ENCODE data around the gene HIF3A. TPM values are rescaled to one million over a fixed set of nuclear protein-coding genes. Genes with fewer than 3 reads are reported as not detected.

Gene HIF3A
- total RNA-seq, 1 experiment from 2014 or later, result 5.2 TPM

GRCh38 chr19:46365561-46365960 lies 68.7 kb downstream of the HIF3A start:
- ChIA-PET POLR2A (no interaction called here), CTCF (no interaction called here)
- no peak for TF ChIP-seq CTCF (IDR thresholded peaks at IDR 0.05; ENCODE audit: insufficient read depth in 1 of 2, low read depth in 1 of 2, low read length in 1 of 2, severe bottlenecking in 1 of 2, unreplicated experiment in 1 of 2)
- Mint-ChIP-seq H3K9me3 (ENCODE audit: unreplicated experiment) (no peaks in the 10 kb centered on the region), H3K27ac (ENCODE audit: unreplicated experiment) (no peak overlapping the region), H3K27me3 (ENCODE audit: insufficient read depth, unreplicated experiment) (no peaks in the 10 kb centered on the region), H3K36me3 (ENCODE audit: insufficient read depth, unreplicated experiment) (peaks cover 53% of the 10 kb centered on the region), H3K4me1 (ENCODE audit: low read depth, unreplicated experiment) (no peaks in the 10 kb centered on the region), H3K4me3 (ENCODE audit: unreplicated experiment) (no peak overlapping the region)
- DNase-seq, result no peak
- no TSS peak for BruUV-seq (replicated peaks)
- Histone ChIP-seq H3K9me3 (no peaks in the 10 kb centered on the region), H3K4me3 (ENCODE audit: low read depth, low read length) (no peak overlapping the region), H3K4me1 (no peaks in the 10 kb centered on the region), H3K36me3 (ENCODE audit: control insufficient read depth, insufficient read depth, low read length) (peaks cover 2% of the 10 kb centered on the region; the same call in 1 of the 2 replicates), H3K27me3 (replicated peaks; ENCODE audit: control insufficient read depth, insufficient read depth, low read length) (no peaks in the 10 kb centered on the region)
- intact Hi-C loops (cut with micrococcal nuclease; ENCODE audit: unreplicated experiment), result no loop called here

GRCh38 chr19:46366620-46367292 lies 69.9 kb downstream of the HIF3A start:
- no peaks in the 10 kb centered on the region for H3K27me3 ChIP-seq (replicated peaks; ENCODE audit: control insufficient read depth, insufficient read depth, low read length)
- no peaks in the 10 kb centered on the region for H3K4me1 Mint-ChIP-seq (ENCODE audit: low read depth, unreplicated experiment)
- ChIA-PET CTCF (interaction anchor here (0.7 kb wide), 1 partner anchor 86 kb away, joined by 4 read pairs; no protein-coding TSS in a partner anchor), POLR2A (no interaction called here)
- no peak for DNase-seq
- H3K36me3 ChIP-seq (ENCODE audit: control insufficient read depth, insufficient read depth, low read length), result peaks cover 2% of the 10 kb centered on the region; the same call in 1 of the 2 replicates
- no peak overlapping the region for H3K4me3 ChIP-seq (ENCODE audit: low read depth, low read length)
- intact Hi-C loops (cut with micrococcal nuclease; ENCODE audit: unreplicated experiment), result no loop called here
- H3K9me3 Mint-ChIP-seq (ENCODE audit: unreplicated experiment), result no peaks in the 10 kb centered on the region
- H3K4me1 ChIP-seq, result no peaks in the 10 kb centered on the region
- BruUV-seq (replicated peaks), result no TSS peak
- TF ChIP-seq CTCF (IDR thresholded peaks at IDR 0.05; ENCODE audit: insufficient read depth in 1 of 2, low read depth in 1 of 2, low read length in 1 of 2, severe bottlenecking in 1 of 2, unreplicated experiment in 1 of 2), result no peak
- H3K27me3 Mint-ChIP-seq (ENCODE audit: insufficient read depth, unreplicated experiment), result no peaks in the 10 kb centered on the region
- H3K36me3 Mint-ChIP-seq (ENCODE audit: insufficient read depth, unreplicated experiment), result peaks cover 51% of the 10 kb centered on the region
- H3K4me3 Mint-ChIP-seq (ENCODE audit: unreplicated experiment), result no peak overlapping the region
- H3K27ac Mint-ChIP-seq (ENCODE audit: unreplicated experiment), result no peak overlapping the region
- H3K9me3 ChIP-seq, result no peaks in the 10 kb centered on the region

- H3K9me3 Mint-ChIP-seq (ENCODE audit: unreplicated experiment), result no peaks in the 10 kb centered on the region
- CTCF ChIA-PET, result interaction anchor here (0.7 kb wide), 1 partner anchor 87 kb away, joined by 4 read pairs; no protein-coding TSS in a partner anchor
- Histone ChIP-seq H3K36me3 (ENCODE audit: control insufficient read depth, insufficient read depth, low read length) (peaks cover 2% of the 10 kb centered on the region; the same call in 1 of the 2 replicates), H3K27me3 (replicated peaks; ENCODE audit: control insufficient read depth, insufficient read depth, low read length) (no peaks in the 10 kb centered on the region), H3K9me3 (no peaks in the 10 kb centered on the region), H3K4me3 (ENCODE audit: low read depth, low read length) (no peak overlapping the region), H3K4me1 (no peaks in the 10 kb centered on the region)
- BruUV-seq (replicated peaks), result no TSS peak
- POLR2A ChIA-PET, result no interaction called here
- H3K27me3 Mint-ChIP-seq (ENCODE audit: insufficient read depth, unreplicated experiment), result no peaks in the 10 kb centered on the region
- DNase-seq, result peak in 1 of 2 experiments; percentile 12
- intact Hi-C loops (cut with micrococcal nuclease; ENCODE audit: unreplicated experiment), result no loop called here
- no peaks in the 10 kb centered on the region for H3K4me1 Mint-ChIP-seq (ENCODE audit: low read depth, unreplicated experiment)
- H3K36me3 Mint-ChIP-seq (ENCODE audit: insufficient read depth, unreplicated experiment), result peaks cover 51% of the 10 kb centered on the region
- TF ChIP-seq CTCF (IDR thresholded peaks at IDR 0.05; ENCODE audit: insufficient read depth in 1 of 2, low read depth in 1 of 2, low read length in 1 of 2, severe bottlenecking in 1 of 2, unreplicated experiment in 1 of 2), result no peak
- no peak overlapping the region for H3K4me3 Mint-ChIP-seq (ENCODE audit: unreplicated experiment)
- no peak overlapping the region for H3K27ac Mint-ChIP-seq (ENCODE audit: unreplicated experiment)
These were observed 70.6 kb downstream of the HIF3A start for GRCh38 chr19:46367426-46367825.
